Choroid plexus epithelial cell (primary cell): ENCODE measurements around the gene WFIKKN1.

Source experiments
- DNase-seq: peaks from one replicate; pipeline ENCODE4 v3.0.0-alpha.2; 2010; ENCODE audit warnings: low read depth
- H3K4me3 ChIP-seq: 2 replicates; pipeline ENCODE4 v1.5.1; 2011; ENCODE audit warnings: low read depth, mild to moderate bottlenecking, control low read depth, low read length, moderate library complexity
- TF ChIP-seq, protein P1 (sequence below): conservative IDR thresholded peaks from 2 replicates; pipeline ENCODE4 v1.5.1; 2011; ENCODE audit warnings: low read depth, mild to moderate bottlenecking, control low read depth, inconsistent platforms, low read length, moderate library complexity

The WFIKKN1 gene, protein sequence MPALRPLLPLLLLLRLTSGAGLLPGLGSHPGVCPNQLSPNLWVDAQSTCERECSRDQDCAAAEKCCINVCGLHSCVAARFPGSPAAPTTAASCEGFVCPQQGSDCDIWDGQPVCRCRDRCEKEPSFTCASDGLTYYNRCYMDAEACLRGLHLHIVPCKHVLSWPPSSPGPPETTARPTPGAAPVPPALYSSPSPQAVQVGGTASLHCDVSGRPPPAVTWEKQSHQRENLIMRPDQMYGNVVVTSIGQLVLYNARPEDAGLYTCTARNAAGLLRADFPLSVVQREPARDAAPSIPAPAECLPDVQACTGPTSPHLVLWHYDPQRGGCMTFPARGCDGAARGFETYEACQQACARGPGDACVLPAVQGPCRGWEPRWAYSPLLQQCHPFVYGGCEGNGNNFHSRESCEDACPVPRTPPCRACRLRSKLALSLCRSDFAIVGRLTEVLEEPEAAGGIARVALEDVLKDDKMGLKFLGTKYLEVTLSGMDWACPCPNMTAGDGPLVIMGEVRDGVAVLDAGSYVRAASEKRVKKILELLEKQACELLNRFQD

DNA sequence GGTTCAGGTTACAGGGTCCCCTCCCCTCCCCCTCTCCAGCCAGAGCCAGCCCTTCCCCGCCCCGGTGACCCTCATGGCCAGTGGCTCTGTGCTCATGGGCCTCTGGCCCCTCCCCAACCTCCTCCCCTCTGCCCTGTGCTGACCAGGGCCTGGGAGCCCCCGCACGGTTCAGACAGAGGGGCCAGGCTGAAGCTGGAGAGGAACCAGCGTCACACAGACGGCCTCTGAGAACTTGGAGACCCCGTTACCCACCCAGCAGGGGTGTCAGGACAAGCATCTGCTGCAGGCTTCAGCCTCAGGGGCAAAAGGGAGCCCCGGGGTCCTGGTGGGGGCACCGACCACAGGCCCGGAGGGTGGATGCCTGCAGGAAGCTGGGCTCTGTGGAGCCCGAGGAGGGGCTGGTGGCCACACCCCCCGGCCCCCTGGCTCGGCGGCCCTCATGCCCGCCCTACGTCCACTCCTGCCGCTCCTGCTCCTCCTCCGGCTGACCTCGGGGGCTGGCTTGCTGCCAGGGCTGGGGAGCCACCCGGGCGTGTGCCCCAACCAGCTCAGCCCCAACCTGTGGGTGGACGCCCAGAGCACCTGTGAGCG lies at the start of gene WFIKKN1:
WFIKKN1 (plus strand) TSS at position 171 of the 591 bp plus-strand sequence; CDS start at position 440, 269 bp downstream.
- DNase-seq: no peak
- TF ChIP-seq, protein P1, sequence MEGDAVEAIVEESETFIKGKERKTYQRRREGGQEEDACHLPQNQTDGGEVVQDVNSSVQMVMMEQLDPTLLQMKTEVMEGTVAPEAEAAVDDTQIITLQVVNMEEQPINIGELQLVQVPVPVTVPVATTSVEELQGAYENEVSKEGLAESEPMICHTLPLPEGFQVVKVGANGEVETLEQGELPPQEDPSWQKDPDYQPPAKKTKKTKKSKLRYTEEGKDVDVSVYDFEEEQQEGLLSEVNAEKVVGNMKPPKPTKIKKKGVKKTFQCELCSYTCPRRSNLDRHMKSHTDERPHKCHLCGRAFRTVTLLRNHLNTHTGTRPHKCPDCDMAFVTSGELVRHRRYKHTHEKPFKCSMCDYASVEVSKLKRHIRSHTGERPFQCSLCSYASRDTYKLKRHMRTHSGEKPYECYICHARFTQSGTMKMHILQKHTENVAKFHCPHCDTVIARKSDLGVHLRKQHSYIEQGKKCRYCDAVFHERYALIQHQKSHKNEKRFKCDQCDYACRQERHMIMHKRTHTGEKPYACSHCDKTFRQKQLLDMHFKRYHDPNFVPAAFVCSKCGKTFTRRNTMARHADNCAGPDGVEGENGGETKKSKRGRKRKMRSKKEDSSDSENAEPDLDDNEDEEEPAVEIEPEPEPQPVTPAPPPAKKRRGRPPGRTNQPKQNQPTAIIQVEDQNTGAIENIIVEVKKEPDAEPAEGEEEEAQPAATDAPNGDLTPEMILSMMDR: no peak
- H3K4me3 ChIP-seq: no peak within 1 kb of the TSS

DNA sequence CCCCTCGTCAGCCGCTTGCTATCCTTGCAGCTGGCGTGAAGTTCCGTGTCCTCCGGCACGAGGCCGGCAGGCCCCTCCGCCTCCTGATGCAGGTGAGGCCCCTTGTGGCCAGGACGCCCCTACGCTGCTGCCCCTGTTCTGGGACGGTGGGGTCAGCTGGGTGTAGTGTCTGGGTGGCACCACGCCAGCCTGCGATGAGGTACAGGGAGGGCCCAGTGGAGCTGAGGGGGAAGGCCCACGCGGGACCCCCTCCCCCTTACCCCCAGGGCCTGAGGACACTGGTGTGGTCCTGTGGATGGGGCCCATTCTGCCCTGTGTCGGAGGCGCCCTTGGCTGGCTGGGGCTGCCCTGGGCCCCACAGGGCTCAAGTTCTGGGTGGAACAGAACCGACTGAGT lies 48.6 kb upstream of the WFIKKN1 start:
- no peak overlapping the region for H3K4me3 ChIP-seq
- DNase-seq: no peak
- TF ChIP-seq, protein P1: no peak

- TF ChIP-seq, protein P1: no peak
- no peak for DNase-seq
- no peak overlapping the region for H3K4me3 ChIP-seq
Observed at GRCh38 chr16:582614-583331, 48.0 kb upstream of the WFIKKN1 start.

DNA sequence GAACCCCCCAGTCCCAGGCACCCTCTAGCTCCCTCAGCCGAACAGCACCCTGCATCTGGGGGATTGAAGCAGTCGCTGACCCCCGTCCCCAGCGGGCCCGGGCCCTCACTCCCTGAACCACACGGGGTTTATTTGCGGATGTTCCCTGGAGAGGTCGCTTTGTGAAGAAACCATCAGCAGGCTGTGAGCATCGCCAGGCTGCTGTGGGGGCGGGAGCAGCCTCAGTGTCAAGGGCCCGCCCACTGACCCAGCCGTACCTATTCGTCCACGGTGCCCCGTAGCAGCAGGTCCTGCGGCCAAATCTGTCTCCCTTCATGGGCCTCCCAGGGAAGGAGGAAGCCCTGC lies 47.3 kb upstream of the WFIKKN1 start:
- DNase-seq: no peak
- TF ChIP-seq, protein P1: no peak
- no peak overlapping the region for H3K4me3 ChIP-seq

DNA sequence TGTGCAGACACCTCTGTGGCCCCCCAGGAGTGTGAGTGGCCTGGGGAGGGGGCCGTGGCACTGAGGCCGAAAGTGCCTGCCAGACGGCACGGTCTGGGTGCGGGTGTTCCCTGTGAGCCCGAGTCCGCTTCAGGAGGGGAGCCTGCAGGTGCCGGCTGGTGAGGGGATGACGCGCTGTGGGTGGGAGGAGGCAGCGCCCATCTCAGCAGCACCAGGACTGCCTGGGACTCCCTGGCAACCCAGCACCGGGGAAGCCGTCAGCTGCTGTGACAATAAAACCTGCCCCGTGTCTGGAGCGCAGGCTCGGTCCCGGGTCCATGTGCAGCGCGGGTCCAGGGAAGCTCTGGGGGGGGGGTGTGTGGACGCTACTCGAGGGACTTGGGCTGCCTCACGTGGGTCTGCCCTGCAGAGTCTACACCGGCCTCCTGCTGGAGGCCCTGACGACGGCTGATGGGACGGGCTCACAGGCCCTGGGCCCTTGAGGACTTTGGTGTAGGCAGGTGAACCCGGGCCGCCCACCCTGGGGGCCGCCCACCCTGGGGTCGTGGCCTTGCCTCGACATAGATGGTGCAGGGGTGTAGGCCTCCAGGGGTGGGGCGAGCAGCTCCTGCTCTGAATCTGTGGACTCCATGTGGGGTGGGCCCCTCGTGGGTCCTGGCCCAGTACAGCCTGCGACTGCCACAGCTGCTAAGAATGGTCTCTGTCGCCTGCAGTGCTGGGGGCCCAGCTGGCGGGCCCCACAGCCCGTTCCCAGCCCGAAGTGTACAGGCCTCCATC lies 46.8 kb upstream of the WFIKKN1 start:
- no peak overlapping the region for H3K4me3 ChIP-seq
- no peak for DNase-seq
- TF ChIP-seq, protein P1: no peak

GRCh38 chr16:585351-585750 lies 45.4 kb upstream of the WFIKKN1 start:
- H3K4me3 ChIP-seq: no peak overlapping the region
- TF ChIP-seq, protein P1: no peak
- no peak for DNase-seq
